HUES6 (cell line): ENCODE results near the gene NCR1.
"Not testable (repeated sequence)": the region's sequence is repeated elsewhere in the genome, so short reads cannot be mapped to it uniquely, and the experiment has no call there.

Source experiments
- H3K27ac ChIP-seq: 2 replicates; pipeline ENCODE4 v1.7.0; 2013; ENCODE audit warnings: low read depth, mild to moderate bottlenecking, low read length, inconsistent platforms
- H3K27me3 ChIP-seq: 2 replicates; pipeline ENCODE4 v1.6.1; 2013; ENCODE audit warnings: low read length; ENCODE audit not compliant: control insufficient read depth, insufficient read depth
- H3K36me3 ChIP-seq: 2 replicates; pipeline ENCODE4 v1.6.1; 2013; ENCODE audit warnings: low read length; ENCODE audit not compliant: control insufficient read depth, insufficient read depth
- H3K4me1 ChIP-seq: 2 replicates; pipeline ENCODE4 v1.6.1; 2013; ENCODE audit warnings: low read length; ENCODE audit not compliant: control insufficient read depth, insufficient read depth
- H3K4me3 ChIP-seq: 2 replicates; pipeline ENCODE4 v1.5.1; 2013; ENCODE audit warnings: low read depth, low read length
- H3K9ac ChIP-seq: one replicate; pipeline ENCODE4 v1.6.1; 2013; ENCODE audit warnings: mild to moderate bottlenecking, low read length
- H3K9me3 ChIP-seq: 2 replicates; pipeline ENCODE4 v1.6.1; 2013; ENCODE audit warnings: low read depth, low read length; ENCODE audit not compliant: control insufficient read depth, insufficient read depth

The NCR1 gene

GRCh38 chr19:54888239-54888638, 17.7 kb upstream of the NCR1 start:
- no peak overlapping the region for H3K4me3 ChIP-seq
- H3K27me3 ChIP-seq = peaks cover 2% of the 10 kb centered on the region; the same call in 1 of the 2 replicates
- H3K36me3 ChIP-seq = no peaks in the 10 kb centered on the region
- H3K27ac ChIP-seq = no peak overlapping the region
- no peak overlapping the region for H3K9ac ChIP-seq
- H3K4me1 ChIP-seq = peaks cover 6% of the 10 kb centered on the region
- H3K9me3 ChIP-seq = no peaks in the 10 kb centered on the region

- peaks cover 11% of the 10 kb centered on the region for H3K4me1 ChIP-seq
- no peak overlapping the region for H3K9ac ChIP-seq
- no peaks in the 10 kb centered on the region for H3K36me3 ChIP-seq
- peaks cover 2% of the 10 kb centered on the region; the same call in 1 of the 2 replicates for H3K27me3 ChIP-seq
- H3K9me3 ChIP-seq = no peaks in the 10 kb centered on the region
- H3K4me3 ChIP-seq = no peak overlapping the region
- no peak overlapping the region for H3K27ac ChIP-seq
These were observed 16.4 kb upstream of the NCR1 start for GRCh38 chr19:54889566-54889965.

GRCh38 chr19:54893406-54893805, 12.5 kb upstream of the NCR1 start:
- H3K27ac ChIP-seq = peak overlapping the region; percentile 88
- peaks cover 18% of the 10 kb centered on the region for H3K4me1 ChIP-seq
- no peaks in the 10 kb centered on the region for H3K27me3 ChIP-seq
- no peaks in the 10 kb centered on the region for H3K9me3 ChIP-seq
- H3K4me3 ChIP-seq = peak overlapping the region; percentile 37; the same call in 1 of the 2 replicates
- H3K36me3 ChIP-seq = no peaks in the 10 kb centered on the region
- H3K9ac ChIP-seq = peak overlapping the region; percentile 74

GRCh38 chr19:54894106-54894505, 11.8 kb upstream of the NCR1 start:
- H3K9me3 ChIP-seq, H3K27me3 ChIP-seq, H3K36me3 ChIP-seq: not testable (repeated sequence)
- Histone ChIP-seq H3K4me3 (peak overlapping the region; percentile 36; the same call in 1 of the 2 replicates), H3K4me1 (peaks cover 18% of the 10 kb centered on the region), H3K27ac (peak overlapping the region; percentile 88), H3K9ac (peak overlapping the region; percentile 74)

GRCh38 chr19:54896036-54896435, 9.9 kb upstream of the NCR1 start:
- no peaks in the 10 kb centered on the region for H3K9me3 ChIP-seq
- no peak overlapping the region for H3K4me3 ChIP-seq
- H3K27me3 ChIP-seq = no peaks in the 10 kb centered on the region
- no peaks in the 10 kb centered on the region for H3K36me3 ChIP-seq
- no peak overlapping the region for H3K9ac ChIP-seq
- peaks cover 18% of the 10 kb centered on the region for H3K4me1 ChIP-seq
- no peak overlapping the region for H3K27ac ChIP-seq

- not testable (repeated sequence) for H3K36me3 ChIP-seq, H3K9me3 ChIP-seq, H3K9ac ChIP-seq, H3K4me1 ChIP-seq, H3K27me3 ChIP-seq, H3K4me3 ChIP-seq, H3K27ac ChIP-seq
These were observed 7.3 kb upstream of the NCR1 start for GRCh38 chr19:54898685-54899084.

GRCh38 chr19:54899646-54900045, 6.3 kb upstream of the NCR1 start:
- H3K9ac ChIP-seq, H3K9me3 ChIP-seq, H3K27me3 ChIP-seq, H3K27ac ChIP-seq, H3K36me3 ChIP-seq, H3K4me1 ChIP-seq, H3K4me3 ChIP-seq: not testable (repeated sequence)

- not testable (repeated sequence) for H3K36me3 ChIP-seq, H3K9me3 ChIP-seq, H3K9ac ChIP-seq, H3K4me3 ChIP-seq, H3K27ac ChIP-seq, H3K27me3 ChIP-seq
- peaks cover 11% of the 10 kb centered on the region for H3K4me1 ChIP-seq
These were observed 4.8 kb upstream of the NCR1 start for GRCh38 chr19:54901153-54901552.

GRCh38 chr19:54902061-54902460, 3.9 kb upstream of the NCR1 start:
- no peak overlapping the region for H3K27ac ChIP-seq
- peaks cover 17% of the 10 kb centered on the region for H3K4me1 ChIP-seq
- no peaks in the 10 kb centered on the region for H3K9me3 ChIP-seq
- H3K36me3 ChIP-seq = no peaks in the 10 kb centered on the region
- H3K9ac ChIP-seq = no peak overlapping the region
- H3K4me3 ChIP-seq = no peak overlapping the region
- H3K27me3 ChIP-seq = no peaks in the 10 kb centered on the region

- no peaks in the 10 kb centered on the region for H3K9me3 ChIP-seq
- peaks cover 17% of the 10 kb centered on the region for H3K4me1 ChIP-seq
- H3K4me3 ChIP-seq = no peak overlapping the region
- no peak overlapping the region for H3K9ac ChIP-seq
- no peaks in the 10 kb centered on the region for H3K36me3 ChIP-seq
- H3K27ac ChIP-seq = no peak overlapping the region
- no peaks in the 10 kb centered on the region for H3K27me3 ChIP-seq
These were observed 2.6 kb upstream of the NCR1 start for GRCh38 chr19:54903303-54903702.

- H3K27ac ChIP-seq, H3K4me3 ChIP-seq, H3K36me3 ChIP-seq, H3K27me3 ChIP-seq, H3K9ac ChIP-seq, H3K9me3 ChIP-seq: not testable (repeated sequence)
- H3K4me1 ChIP-seq = peaks cover 17% of the 10 kb centered on the region
These were observed 1.7 kb upstream of the NCR1 start for GRCh38 chr19:54904261-54904660.

GRCh38 chr19:54905421-54905802, 536 bp upstream of the NCR1 start:
- no peak overlapping the region for H3K4me3 ChIP-seq
- H3K27ac ChIP-seq = no peak overlapping the region
- H3K9me3 ChIP-seq = no peaks in the 10 kb centered on the region; the same call in 1 of the 2 replicates
- H3K36me3 ChIP-seq = peaks cover 3% of the 10 kb centered on the region; the same call in 1 of the 2 replicates
- peaks cover 17% of the 10 kb centered on the region for H3K4me1 ChIP-seq
- H3K9ac ChIP-seq = no peak overlapping the region
- H3K27me3 ChIP-seq = no peaks in the 10 kb centered on the region
